Urinary bladder (tissue), 4 donors: ENCODE results near the gene EPHB2. TPM values are rescaled to one million over a fixed set of nuclear protein-coding genes. Genes with fewer than 3 reads are reported as not detected.

Experiments
- DNase-seq: peaks from one replicate; pipeline ENCODE4 v3.0.0-alpha.2; 2015; ENCODE audit errors: extremely low spot score
- H3K27ac ChIP-seq: one replicate; pipeline ENCODE4 v1.5.1; 2013; ENCODE audit warnings: low read depth, mild to moderate bottlenecking, moderate library complexity
- H3K36me3 ChIP-seq: one replicate; pipeline ENCODE4 v1.6.1; 2013; ENCODE audit warnings: mild to moderate bottlenecking, moderate library complexity; ENCODE audit not compliant: insufficient read depth
- H3K4me1 ChIP-seq: one replicate; pipeline ENCODE4 v1.6.1; 2013; ENCODE audit warnings: mild to moderate bottlenecking, moderate library complexity; ENCODE audit not compliant: insufficient read depth
- H3K4me3 ChIP-seq: one replicate; pipeline ENCODE4 v1.5.1; 2013; ENCODE audit warnings: low read depth, low read length
- WGBS: extraction: QIAGEN DNeasy Blood & Tissue Kit; methylation state at CpG from one replicate; pipeline ENCODE4 v1.1.7; 2013; 5-methylcytosine and 5-hydroxymethylcytosine counted together
- polyA plus RNA-seq: library from polyadenylated mRNA; stranded (reverse); fragments of 200-250 nt; gene quantifications from one replicate; pipeline ENCODE4 v1.2.3, GENCODE V29; 2013
- total RNA-seq: library from RNA; depleted of rRNA; stranded (reverse); fragments of >200 nt; gene quantifications from one replicate; pipeline ENCODE4 v1.2.3, GENCODE V29; 2014
- donor health status: healthy with polysubstance abuse.
- donor health status: healthy.

The EPHB2 gene
- total and polyA plus RNA-seq, 2 donors, result 2.6 to 16.2 TPM

DNA sequence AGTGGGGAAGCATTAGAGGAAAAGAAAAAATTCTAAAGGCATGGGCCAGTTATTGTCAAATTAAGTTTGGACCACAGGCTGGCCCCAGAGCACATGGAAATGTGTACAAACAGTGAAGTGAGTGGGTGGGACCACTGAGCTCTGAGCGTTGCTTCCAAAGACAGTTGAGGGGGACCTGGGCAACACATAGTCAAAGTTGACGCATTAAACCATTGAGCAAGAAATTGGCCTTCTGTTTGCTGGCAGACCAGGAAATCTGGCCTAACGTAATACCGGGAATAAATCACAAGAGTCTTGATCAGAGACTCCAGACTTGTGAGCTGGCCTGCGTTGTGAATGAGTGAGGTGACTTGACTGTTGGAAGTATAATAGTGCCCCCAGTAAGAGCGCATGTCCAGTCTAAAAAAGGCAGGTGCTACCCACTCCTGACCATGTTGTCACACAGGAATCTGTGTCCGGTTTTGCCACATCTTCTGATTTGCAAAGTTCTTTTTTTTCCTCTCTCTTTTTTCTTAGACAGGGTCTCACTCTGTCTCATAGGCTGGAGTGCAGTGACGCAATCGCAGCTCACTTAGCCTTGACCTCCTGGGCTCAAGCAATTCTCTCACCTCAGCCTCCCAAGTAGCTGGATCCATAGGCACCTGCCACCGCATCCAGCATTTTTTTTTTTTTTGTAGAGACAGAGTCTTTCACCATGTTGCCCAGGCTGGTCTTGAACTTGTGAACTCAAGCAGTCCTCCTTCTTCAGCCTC lies 10.7 kb downstream of the EPHB2 start:
- Histone ChIP-seq H3K36me3 (no peaks in the 10 kb centered on the region), H3K27ac (no peak overlapping the region), H3K4me1 (no peaks in the 10 kb centered on the region), H3K4me3 (no peak overlapping the region)
- DNase-seq, result no peak
- 85% methylated on average over 10 of the region's 10 CpGs for WGBS

- 77% methylated on average over 26 of the region's 26 CpGs for WGBS
- Histone ChIP-seq H3K27ac (no peak overlapping the region), H3K4me3 (no peak overlapping the region), H3K4me1 (no peaks in the 10 kb centered on the region), H3K36me3 (no peaks in the 10 kb centered on the region)
- no peak for DNase-seq
These were observed 12.4 kb downstream of the EPHB2 start for GRCh38 chr1:22722901-22723550.

DNA sequence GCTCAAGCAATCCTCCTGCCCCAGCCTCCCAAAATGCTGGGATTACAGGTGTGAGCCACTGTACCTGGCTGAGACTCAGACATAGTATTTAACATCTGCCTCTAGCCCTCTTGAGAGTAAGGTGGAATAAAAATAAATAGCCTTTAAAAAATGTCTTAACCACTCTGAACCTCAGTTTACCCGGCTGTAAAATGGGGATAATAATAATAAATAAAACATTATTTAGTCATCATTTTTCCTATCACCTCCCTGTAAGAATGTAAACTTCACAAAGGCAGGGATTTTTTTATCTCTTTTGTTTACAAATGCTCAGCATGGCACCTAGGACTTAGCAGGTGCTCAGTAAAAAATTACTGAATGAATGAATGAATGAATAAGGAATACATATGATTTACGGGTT lies 17.2 kb downstream of the EPHB2 start:
- DNase-seq, result no peak
- no peaks in the 10 kb centered on the region for H3K36me3 ChIP-seq
- H3K4me1 ChIP-seq, result no peaks in the 10 kb centered on the region
- H3K27ac ChIP-seq, result no peak overlapping the region
- no peak overlapping the region for H3K4me3 ChIP-seq
- 90% methylated on average over 2 of the region's 2 CpGs for WGBS

- 64% methylated on average over 14 of the region's 14 CpGs for WGBS
- no peaks in the 10 kb centered on the region for H3K36me3 ChIP-seq
- no peak overlapping the region for H3K27ac ChIP-seq
- no peak for DNase-seq
- no peaks in the 10 kb centered on the region for H3K4me1 ChIP-seq
- no peak overlapping the region for H3K4me3 ChIP-seq
These were observed 18.2 kb downstream of the EPHB2 start for GRCh38 chr1:22728751-22729399.

GRCh38 chr1:22729400-22729773 lies 18.7 kb downstream of the EPHB2 start:
- Histone ChIP-seq H3K4me3 (no peak overlapping the region), H3K4me1 (no peaks in the 10 kb centered on the region), H3K36me3 (no peaks in the 10 kb centered on the region), H3K27ac (no peak overlapping the region)
- no peak for DNase-seq
- WGBS, result 97% methylated on average over 1 of the region's 1 CpG

GRCh38 chr1:22729912-22730311 lies 19.3 kb downstream of the EPHB2 start:
- no peak overlapping the region for H3K27ac ChIP-seq
- no peak for DNase-seq
- H3K36me3 ChIP-seq, result no peaks in the 10 kb centered on the region
- H3K4me3 ChIP-seq, result no peak overlapping the region
- WGBS, result 79% methylated on average over 7 of the region's 7 CpGs
- H3K4me1 ChIP-seq, result no peaks in the 10 kb centered on the region

DNA sequence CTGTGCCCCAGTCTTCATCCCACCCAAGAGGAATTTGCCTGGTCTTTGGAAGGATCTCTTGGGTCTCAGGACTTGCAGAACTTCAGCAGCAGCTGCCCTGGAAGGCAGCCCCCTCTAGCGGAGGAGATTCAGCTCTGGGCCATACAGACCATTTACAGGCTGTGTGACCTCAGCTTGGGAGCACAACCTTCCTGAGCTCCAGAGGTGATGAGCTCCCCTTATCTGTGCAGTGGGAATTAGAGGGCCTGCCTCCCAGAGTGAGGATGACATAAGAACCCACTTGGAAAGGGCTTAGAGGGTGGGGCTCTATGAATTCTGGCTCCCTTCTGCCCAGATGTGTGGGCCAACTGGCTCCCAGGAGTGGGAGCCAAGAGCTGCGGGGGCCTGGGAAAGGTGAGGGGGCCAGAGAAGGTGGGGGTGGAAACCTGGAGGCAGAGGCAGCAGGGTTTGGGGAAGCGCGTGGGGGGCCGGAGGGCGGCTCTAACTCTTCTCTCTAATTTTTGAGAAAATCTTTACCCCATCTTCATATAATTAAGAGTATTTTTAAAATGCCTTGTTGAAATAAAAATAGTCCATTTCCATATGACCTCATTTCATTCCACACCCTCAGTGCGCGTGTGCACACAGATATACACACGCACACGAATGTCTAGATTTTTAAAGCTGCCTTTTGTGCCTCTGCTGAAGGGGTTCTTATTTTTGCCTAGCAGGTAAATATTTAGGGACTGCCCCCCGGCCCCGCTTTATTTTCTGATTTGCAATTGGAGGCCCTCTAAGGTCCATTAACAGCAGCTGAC lies 21.5 kb downstream of the EPHB2 start:
- WGBS, result 77% methylated on average over 12 of the region's 12 CpGs
- Histone ChIP-seq H3K4me3 (no peak overlapping the region), H3K4me1 (no peaks in the 10 kb centered on the region), H3K36me3 (no peaks in the 10 kb centered on the region), H3K27ac (no peak overlapping the region)
- DNase-seq, result no peak

GRCh38 chr1:22733643-22734042 lies 23.0 kb downstream of the EPHB2 start:
- Histone ChIP-seq H3K36me3 (no peaks in the 10 kb centered on the region), H3K4me1 (no peaks in the 10 kb centered on the region), H3K27ac (no peak overlapping the region), H3K4me3 (no peak overlapping the region)
- no peak for DNase-seq
- 96% methylated on average over 8 of the region's 8 CpGs for WGBS

- H3K36me3 ChIP-seq, result no peaks in the 10 kb centered on the region
- no peak for DNase-seq
- 80% methylated on average over 23 of the region's 23 CpGs for WGBS
These were observed 26.0 kb downstream of the EPHB2 start for GRCh38 chr1:22736501-22737080.

DNA sequence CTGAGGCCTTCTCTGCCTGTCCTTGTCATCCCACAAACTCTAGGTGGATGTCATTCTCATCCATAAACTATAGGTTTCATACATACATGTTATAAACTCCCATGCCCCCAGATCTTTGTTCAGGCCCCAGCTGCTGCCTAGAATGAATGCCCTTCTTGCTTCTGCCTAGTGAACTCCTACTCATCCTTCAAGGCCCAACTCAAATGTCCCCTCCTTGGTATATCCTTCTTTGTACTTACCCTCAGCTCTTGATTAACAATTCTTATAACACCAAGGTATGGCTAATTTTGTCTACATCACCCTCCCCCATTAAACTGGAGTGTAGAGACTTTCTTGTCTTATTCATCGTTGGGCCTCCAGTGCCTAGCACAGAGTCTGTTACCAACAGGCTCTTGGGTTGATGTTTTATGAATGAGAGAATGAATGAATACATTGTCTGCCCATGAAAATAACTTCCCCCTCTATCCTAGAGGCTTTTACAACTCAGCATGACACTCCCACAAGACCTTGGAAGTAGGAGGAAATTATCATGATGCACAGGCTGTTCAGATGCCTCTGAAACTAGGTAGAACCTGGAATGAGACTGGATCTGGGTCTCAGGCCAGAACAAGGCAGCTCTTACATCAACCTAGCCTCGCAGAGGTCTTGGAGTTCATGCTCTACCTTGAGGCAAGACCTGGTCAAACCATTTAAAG lies 26.9 kb downstream of the EPHB2 start:
- Histone ChIP-seq H3K4me1 (no peaks in the 10 kb centered on the region), H3K4me3 (no peak overlapping the region), H3K36me3 (no peaks in the 10 kb centered on the region), H3K27ac (no peak overlapping the region)
- no peak for DNase-seq
- WGBS, result 95% methylated on average over 2 of the region's 2 CpGs

More at GRCh38 chr1:22736501-22737080, 26.0 kb downstream of the EPHB2 start:
- Histone ChIP-seq H3K4me1 (no peaks in the 10 kb centered on the region), H3K27ac (no peak overlapping the region), H3K4me3 (no peak overlapping the region)

- 98% methylated on average over 1 of the region's 1 CpG for WGBS
- Histone ChIP-seq H3K4me3 (no peak overlapping the region), H3K36me3 (no peaks in the 10 kb centered on the region), H3K4me1 (no peaks in the 10 kb centered on the region), H3K27ac (no peak overlapping the region)
- DNase-seq, result no peak
These were observed 27.4 kb downstream of the EPHB2 start for GRCh38 chr1:22738069-22738435.

GRCh38 chr1:22738522-22738921 lies 27.9 kb downstream of the EPHB2 start:
- Histone ChIP-seq H3K4me3 (no peak overlapping the region), H3K36me3 (no peaks in the 10 kb centered on the region)
- 90% methylated on average over 4 of the region's 4 CpGs for WGBS

More at GRCh38 chr1:22738522-22738921, 27.9 kb downstream of the EPHB2 start:
- DNase-seq, result no peak
- H3K4me1 ChIP-seq, result no peaks in the 10 kb centered on the region
- H3K27ac ChIP-seq, result no peak overlapping the region
